Stimulated activated CD4-positive, alpha-beta T cell treated with anti-CD3 and anti-CD28 coated beads, TNF-alpha, amount 100 ng/mL, for 24 hours (primary cell): ENCODE data around the gene MOBP.
"Not testable (repeated sequence)": the region's sequence is repeated elsewhere in the genome, so short reads cannot be mapped to it uniquely, and the experiment has no call there.

Experiments used
- DNase-seq, 3 experiments: peaks; one replicate each; pipeline ENCODE4 v3.0.0-alpha.2; 2020; ENCODE audit warnings: low read depth in 3 of 3

MOBP gene, protein sequence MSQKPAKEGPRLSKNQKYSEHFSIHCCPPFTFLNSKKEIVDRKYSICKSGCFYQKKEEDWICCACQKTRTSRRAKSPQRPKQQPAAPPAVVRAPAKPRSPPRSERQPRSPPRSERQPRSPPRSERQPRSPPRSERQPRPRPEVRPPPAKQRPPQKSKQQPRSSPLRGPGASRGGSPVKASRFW

DNA sequence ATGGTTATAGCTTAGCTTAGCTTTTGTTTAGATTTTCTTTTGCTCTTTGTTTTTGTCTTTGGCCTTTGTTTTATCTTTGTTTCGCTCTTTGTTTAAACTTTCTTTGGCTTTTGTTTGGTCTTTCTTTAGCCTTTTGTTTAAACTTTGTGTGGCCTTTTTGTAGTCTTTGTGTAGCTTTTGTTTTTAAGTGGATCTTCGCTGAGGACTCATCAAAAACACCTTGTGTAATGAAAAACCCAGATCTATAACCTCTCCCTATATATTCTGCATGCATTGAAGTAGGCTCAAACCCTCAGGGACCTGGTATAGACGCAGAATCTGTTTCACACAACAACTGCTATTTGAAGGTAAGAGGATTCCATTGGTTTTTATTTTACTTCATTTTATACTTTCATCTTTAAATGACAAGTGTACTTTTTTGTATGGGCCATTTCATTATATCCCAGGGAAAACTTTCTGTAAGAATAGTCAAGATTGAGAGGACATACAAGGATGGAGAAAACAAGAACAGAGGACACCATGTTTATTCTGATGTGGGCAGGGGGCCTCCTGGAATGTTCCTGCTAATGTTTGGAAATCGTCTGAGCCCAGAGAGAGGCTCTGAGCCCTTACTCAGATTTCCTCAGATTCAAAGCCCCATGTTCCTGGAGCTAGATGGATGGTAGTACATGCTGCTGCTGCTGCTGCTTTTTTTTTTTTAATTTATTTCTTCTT lies at the start of gene MOBP:
Gene MOBP (plus strand): TSS at position 287 of the 714 bp plus-strand sequence. CDS start 34,390 bp downstream, outside the sequence.
- no peak for DNase-seq

DNA sequence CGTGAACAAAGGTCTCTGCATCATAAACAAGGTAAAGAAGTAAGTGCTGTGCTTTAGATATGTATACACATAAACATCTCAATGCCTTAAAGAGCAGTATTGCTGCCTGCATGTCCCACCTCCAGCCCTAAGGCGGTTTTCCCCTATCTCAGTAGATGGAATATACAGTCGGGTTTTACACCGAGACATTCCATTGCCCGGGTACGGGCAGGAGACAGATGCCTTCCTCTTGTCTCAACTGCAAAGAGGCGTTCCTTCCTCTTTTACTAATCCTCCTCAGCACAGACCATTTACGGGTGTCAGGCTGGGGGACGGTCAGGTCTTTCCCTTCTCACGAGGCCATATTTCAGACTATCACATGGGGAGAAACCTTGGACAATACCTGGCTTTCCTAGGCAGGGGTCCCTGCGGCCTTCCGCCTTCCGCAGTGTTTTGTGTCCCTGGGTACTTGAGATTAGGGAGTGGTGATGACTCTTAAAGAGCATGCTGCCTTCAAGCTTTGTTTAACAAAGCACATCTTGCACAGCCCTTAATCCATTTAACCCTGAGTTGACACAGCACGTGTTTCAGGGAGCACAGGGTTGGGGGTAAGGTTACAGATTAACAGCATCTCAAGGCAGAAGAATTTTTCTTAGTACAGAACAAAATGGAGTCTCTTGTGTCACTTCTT lies 48.8 kb upstream of the MOBP start:
- DNase-seq, result not testable (repeated sequence)

DNA sequence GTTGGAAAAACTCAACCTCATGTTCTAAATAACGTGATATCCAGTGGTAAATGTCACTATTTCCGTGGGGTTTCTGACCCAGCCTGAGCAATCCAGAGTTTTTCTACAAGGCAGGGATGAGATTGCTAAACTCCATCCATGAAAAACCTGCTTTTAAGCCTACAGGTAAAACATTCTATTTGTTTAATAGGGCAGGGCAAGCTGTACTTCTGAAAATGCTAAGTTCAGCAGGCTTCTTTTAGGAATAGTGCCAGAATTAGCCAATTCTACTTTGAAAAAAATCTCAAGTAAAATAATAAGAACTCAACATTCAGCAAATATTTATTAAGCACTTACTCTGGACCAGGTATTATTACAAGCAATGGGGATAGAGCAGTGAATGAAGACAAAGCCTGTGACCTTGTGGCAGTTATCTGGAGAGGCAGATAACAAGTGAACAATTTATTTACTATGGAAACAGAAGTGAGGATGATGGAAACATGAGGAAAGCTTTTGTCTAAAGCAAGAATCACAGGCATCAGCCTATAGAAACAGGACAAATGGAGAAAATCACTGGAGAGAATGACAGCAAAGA lies 47.7 kb upstream of the MOBP start:
- no peak for DNase-seq

DNA sequence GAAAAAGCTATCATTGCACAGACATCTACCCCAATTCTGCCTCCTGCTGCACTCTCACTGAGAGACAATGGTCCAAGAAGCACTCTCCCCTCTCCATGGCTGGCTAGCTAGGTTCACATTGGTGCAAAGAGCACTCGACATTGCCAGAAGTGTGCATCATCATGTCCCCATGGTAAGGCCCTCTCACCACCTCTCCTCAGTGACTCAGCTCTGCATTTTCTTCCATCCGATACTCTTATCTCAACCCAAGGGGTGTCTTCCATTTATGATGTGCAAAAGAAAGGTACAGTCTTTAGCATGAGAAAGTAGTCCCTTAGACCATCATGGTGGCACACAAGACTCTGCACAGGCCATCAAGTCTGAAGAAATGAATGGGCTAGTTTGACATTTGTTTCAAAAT lies 46.9 kb upstream of the MOBP start:
- DNase-seq, result no peak

DNA sequence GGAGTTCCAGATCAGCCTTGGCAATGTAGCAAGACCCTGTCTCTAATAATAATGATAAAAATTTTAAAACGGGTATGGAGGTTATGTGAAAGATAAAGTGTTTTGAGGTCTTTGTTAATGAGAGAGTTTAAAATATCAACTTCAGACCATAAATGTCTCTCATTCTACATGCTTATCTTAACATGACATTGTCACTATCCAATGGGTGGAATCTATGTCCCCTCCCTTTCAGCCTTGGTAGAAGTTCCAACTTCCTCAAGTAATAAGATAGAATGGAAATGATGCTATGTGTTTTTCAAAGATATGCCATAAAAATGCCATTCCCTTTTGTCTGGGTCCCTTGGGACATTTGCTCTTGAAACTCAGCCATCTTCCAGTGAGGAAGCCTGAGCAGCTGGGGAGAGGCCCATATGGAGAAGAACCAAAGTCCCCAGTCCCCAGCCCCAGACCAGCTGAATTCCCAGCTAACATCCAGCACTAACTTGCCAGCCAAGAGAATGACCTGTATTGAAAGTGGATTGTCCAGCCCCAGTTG lies 44.0 kb upstream of the MOBP start:
- DNase-seq, result no peak

DNA sequence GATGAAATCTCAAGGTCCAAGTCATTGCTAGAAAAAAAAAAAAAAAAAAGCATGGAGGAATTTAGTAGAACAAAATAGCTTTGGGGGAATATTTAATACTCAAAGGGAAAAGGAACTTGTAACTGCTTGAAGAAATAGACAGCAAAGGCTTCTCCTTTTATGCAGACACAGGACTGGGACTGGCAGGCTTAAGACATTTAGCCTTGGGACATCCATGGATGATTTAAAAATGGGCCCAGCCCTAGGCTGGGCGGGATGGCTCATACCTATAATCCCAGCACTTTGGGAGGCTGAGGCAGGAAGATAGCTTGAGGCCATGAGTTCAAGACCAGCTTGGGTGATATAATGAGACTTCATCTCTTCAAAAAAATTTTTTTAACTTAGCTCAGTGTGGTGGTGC lies 41.2 kb upstream of the MOBP start:
- DNase-seq, result no peak

DNA sequence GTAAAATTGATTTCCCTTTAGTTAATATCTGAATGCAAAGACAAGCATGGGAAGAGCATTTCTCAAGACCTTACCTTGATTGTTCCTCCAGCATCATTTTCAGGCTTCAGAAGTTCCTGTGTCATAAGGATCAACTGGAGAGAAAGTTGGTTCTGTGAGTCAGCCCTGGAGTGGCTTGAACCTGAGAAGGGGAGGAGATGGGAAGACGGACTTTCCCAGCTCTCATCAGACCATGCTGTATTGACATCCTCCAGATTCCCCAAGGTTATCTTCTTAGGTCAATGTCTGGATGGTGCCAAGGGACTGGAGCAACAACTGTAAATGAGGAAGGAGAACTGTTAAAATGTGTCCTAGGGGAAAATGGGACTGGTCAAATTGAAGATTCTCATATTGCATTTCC lies 40.0 kb upstream of the MOBP start:
- DNase-seq, result no peak

DNA sequence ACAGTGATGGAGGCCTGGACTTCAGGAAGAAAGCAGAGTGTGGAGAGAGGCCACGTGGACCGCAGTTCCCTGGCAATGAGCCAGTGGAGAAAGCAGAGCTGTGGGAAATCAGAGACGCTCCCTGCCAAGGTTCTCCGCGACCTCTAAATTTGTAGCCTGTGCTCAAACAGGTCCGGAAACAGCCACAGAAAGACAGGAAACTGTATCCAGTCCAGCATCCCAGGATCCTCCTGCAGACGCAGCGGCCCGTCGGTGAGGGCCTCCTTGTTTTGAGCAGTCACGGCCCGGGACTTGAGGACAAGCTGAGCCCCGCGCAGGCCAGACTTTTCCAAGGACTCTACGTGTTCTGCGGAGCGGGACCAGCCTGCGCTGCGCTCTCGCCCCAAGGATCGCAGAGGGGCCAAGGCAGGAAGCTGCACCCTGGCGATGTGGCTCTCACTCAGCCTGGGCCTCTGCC lies 38.7 kb upstream of the MOBP start:
- DNase-seq, result no peak

DNA sequence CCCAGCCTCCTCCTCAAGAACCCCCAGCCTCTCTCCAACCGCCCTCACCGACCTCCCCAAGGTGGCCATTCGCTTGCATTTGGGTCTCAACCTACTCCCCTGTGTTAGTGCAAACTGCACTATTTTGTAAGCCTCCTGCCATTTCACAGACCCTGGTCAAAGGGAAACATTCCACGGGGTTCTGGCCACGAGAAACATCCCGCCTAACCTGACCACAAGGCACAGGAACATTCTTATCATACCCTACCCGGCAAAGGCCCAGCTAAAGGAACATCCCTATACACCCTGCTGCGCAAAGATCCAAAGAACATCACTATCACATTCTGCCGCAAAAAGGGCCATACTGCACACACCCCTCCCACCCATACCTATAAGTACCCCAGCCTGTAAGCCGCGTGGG lies 38.0 kb upstream of the MOBP start:
- DNase-seq, result no peak

DNA sequence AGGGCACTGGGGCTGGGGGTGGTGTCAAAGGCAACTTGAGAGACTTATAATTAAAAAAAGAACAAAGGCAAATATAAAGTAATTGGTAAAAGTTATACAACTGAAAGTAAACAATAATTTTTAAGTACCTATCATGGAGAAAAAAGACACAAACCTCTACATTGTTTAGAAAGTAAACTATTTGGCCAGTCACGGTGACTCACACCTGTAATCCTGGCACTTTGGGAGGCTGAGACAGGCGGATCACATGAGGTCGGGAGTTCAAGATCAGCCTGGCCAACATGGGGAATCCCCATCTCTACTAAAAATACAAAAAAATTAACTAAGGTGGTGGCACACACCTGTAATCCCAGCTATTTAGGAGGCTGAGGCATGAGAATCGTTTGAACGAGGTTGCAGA lies 35.1 kb upstream of the MOBP start:
- DNase-seq, result no peak

DNA sequence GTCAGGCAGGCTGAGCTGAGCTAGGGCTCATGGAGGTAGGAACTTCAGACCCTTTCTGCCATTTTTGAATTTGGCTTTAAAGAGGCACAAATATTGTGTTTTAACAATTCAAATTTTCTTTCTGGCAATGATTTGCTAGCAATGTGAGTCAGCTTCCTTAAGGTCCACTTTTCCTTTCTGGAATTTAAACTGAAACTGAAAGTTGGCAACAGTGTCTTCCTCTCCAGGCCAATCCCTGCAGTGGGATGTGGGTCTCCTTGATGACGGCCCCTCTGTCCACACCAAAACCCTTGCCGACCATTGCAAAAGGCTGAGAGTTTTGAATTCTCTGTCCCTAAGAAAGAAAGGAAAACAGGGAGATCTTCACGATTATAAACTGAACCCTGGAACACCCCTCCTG lies 33.8 kb upstream of the MOBP start:
- DNase-seq, result no peak

DNA sequence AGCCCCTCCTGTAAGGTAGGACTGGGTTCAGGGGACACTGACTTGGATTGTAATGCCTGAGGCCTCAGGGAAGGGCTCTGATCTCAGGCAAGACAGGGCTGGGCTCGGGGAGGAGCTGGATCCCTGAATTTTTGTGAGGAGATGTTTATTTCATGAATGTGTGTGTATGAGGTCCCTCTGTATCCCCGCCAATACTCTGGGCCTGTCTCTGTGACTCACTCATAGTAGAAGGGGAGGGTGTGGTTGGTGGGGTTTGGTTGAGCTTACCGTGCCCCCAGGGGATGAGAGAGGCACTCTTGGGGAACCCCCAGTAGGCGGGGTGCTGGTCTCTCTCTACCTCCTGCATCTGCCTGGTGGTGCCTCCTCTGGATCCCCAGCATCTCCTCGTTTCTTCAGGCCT lies 32.9 kb upstream of the MOBP start:
- DNase-seq, result no peak

DNA sequence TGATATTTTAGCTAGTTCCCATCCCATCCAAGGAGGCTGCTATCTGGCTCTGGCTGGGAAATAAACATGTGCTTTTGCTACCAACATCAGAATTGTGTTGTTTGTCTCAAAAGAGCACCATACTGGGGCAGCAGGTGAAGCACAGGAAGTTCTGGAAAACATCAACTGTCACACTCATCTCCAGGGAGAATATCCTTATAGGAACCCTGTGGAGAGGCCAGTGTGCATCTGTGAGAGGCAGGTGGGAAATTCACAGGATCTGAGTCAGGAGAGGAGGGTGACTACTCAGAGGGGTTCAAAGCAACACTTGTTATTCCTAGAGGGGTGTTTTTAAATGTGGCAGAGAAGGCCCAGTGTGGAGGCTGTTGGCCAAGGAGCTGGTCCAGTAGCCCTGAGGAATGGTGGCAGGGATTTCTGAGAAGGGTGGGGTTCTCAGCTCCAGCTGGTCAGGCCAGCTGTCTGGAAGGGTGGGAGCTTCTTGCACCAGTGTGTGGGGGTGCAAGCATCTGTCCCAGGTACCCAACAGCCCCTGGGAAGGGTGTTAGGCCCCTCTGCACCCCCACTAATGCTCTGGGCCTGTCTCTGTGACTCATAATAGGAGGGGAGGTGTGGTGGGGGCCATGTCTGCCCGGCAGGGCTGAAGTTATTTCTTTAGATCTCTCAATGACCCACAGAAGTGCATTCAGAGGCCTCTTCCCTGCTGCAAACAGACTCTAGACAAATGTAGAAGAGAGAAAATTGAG lies 32.3 kb upstream of the MOBP start:
- DNase-seq, result no peak

DNA sequence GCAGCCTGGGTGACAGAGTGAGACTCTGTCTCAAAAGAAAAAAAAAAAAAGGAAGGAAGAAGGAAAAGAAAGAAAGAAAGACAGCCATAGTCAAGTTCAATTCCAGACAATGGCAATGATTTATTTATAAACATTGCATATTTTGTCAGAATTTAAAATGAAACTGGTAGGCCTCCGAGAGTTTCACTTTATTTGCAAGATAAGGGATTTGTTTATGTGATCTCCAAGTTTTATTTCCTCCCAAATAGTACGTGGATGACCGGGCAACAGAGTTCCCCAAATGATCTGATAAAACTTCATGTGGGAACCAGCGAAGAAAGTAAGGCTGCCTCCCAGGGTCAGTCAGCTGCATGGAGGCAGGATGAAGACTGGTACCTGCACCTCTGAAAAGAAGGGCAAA lies 28.6 kb upstream of the MOBP start:
- DNase-seq, result no peak

DNA sequence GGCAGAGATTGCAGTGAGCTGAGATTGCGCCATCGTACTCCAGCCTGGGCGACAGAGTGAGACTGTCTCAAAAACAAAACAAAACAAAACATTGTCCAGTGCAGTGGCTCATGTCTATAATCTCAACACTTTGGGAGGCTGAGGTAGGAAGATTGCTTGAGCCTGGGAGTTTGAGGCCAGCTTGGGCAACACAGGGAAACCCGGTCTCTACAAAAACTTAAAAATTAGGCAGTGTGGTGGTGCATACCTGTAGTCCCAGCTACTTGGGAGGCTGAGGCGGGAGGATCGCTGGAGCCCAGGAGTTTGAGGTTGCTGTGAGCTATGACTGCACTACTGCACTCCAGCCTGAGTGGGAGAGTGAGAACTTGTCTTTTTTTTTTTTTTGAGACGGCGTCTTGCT lies 27.2 kb upstream of the MOBP start:
- DNase-seq, result no peak

DNA sequence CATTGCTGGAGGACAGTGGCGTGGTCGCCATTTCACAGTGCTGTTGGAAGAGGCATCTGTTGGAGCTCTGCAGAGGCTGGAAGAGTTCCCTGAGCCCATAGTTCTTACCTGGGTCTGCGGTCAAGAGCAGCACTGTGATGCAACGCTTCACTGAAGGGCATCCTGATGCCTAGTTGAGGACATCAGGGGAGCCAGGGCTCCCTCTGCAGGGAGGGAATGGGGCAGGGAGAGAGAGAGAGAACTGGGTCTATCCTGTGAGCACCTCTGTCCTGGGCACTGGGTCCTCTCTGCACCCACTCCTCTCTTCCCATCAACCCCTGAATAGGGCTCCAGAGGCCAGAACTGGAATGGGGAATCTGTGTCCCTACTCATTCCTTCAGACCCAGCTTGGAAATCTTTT lies 23.9 kb upstream of the MOBP start:
- DNase-seq, result no peak

DNA sequence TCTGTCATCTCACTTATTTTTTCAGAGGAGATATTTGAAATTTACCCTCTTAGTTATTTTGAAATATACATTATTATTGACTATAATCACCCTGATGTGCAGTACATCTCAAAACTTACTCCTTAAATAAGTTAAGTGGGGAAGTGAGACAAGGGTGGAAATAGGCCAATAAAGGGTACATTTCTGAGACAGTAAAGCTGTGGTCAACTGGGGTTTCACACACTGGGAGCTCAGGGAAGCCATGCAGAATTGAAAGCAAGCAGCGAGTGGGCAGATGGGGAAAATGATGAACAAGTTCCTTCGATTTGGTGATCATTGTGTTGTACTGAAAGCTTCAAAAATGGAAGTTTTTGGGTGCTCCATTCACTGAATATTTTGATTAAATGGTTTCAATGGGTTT lies 21.6 kb upstream of the MOBP start:
- no peak for DNase-seq

DNA sequence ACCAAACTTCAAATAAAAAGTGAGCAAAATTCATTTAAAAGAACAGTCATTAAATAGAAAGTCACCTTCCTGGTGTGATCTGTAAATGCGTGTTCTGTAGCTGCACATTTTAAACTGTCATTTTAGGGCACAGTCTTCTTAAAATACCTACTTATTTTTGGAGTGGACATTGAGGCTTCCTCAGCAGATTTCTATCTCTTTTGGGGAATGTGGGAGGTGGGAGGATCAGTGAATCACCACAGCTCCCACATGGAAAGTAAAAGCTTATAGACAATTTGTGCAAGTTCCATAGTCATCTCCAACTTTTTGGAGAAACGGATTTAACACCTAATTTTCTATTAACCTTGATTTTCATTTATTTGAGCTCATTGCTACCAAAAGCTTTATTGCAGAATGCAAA lies 21.0 kb upstream of the MOBP start:
- DNase-seq, result no peak

DNA sequence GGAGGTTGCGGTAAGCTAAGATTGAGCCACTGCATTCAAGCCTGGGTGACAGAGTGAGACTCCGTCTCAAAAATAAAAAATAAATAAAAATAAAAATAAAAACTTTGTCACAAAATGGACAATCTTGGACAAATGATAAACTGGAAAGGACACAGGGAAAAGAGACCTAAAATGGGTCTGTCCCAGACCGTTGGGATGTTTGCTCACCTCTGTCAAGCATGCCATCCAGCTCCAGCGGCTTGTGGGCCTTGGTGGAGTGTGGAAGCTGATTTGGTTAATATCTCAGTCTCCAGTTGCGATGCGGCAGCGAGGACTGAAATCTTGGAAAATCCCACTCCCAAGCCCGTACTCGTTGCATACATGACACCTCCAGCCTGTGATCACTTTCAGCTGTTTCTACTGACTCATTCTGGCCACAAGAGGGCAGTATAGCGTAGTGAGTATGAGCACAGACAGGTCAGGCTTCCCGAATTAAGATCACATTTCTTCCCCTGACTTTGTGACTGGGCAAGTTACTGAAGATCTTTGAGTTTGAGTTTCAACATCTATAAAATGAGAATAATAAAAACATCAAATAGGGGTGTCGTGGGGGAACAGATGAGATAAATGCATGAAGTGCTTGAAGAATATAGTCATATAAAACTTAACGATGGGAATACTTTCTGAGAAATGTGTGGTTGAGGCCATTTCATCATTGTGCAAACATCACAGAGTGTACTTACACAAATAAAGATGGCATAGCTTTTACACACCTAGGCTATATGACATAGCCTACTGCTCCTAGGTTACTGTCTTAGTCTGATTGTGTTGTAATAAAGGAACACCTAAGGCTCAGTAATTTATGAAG lies 19.6 kb upstream of the MOBP start:
- peak; percentile 25 to 47 (median 26) for DNase-seq

DNA sequence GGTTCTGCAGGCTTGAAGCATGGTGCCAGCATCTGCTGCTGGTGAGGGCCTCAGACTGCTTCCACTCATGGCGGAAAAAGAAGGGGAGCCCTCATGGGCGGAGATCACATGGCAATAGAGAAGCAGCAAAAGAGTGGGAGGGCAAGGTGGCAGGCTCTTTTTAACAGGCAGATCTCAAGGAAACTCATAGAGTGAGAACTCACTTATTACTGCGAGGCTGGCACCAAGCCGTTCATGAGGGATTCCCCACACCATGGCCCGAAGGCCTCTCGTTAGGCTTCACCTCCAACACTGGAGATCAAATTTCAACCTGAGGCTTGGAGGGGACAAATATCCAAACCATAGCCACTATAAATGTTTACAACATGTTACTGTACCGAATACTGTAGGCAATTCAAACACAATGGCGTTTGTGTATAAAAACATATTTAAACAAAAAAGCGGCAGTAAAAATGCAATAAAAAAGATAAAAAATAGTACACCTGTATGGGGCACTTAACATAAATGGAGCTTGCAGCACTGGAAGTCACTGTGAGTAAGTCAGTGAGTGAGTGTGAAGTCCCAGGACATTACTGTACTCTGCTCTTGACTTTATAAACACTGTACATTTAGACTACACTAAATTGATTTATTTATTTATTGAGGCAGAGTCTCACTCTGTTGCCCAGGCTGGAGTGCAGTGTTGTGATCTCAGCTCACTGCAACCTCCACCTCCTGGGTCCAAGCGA lies 18.8 kb upstream of the MOBP start:
- no peak for DNase-seq
